ENCODE data around the gene SLC6A6. TPM values are rescaled to one million over a fixed set of nuclear protein-coding genes. Genes with fewer than 3 reads are reported as not detected.

The SLC6A6 gene
- polyA plus RNA-seq, 1 of the 3 experiments (the other 2 are of a cell fraction) = 19.1 TPM

DNA sequence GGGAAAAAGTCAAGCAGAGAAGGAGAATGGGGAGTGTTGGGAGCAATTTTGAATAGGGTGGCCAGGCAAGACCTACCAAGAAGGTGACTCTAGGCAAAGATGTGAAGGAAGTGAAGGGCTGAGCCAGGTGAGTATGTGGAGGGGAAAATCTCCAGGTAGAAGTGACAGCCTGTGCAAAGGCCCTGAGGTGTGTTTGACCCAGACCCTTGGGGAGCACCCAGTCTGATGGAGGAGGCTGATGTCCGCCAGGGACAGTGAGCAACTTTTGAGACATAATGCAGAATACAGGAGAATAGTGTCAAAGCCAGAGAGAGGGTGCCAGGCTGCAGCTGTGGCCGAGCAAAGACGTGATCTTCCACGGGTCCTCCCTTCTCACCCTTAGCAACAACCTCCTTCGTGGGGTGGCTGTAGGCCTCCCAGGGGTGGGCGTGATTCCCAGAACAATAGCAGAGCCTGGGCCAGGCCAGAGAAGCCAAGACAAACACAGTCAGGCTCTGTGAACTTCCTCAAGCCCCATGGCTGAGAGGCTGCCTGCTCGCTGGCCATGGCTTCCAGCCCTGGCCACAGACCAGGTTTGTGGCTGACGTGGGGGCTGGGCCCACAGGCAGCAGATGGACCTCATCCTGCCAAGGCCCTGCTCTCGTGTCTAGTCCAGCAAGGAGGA lies 58.1 kb downstream of the SLC6A6 start:
- ChIA-PET POLR2A (no interaction called here), CTCF (interaction anchor here (0.9 to 5.0 kb wide), 10 partner anchors 9 to 257 kb away, joined by 3 to 82 read pairs (median 4); no protein-coding TSS in a partner anchor)
- H3K9me2 ChIP-seq = no peaks in the 10 kb centered on the region
- no peaks in the 10 kb centered on the region for H4K20me1 ChIP-seq (ENCODE audit: insufficient read depth)
- no peaks in the 10 kb centered on the region for H3K9me3 ChIP-seq
- peaks cover 9 to 17% of the 10 kb centered on the region in 2 experiments; a peak in 3 of 4 replicates for H3K4me1 ChIP-seq (ENCODE audit: control insufficient read depth in 1 of 2, insufficient read depth in 2 of 2, low read depth in 1 of 2, low read length in 1 of 2)
- H3F3A ChIP-seq (replicated peaks; ENCODE audit: insufficient read depth) = peaks cover 6% of the 10 kb centered on the region
- no peak for TF ChIP-seq GABPA (IDR thresholded peaks at IDR 0.05; ENCODE audit: low read depth)
- TF ChIP-seq NFIC (IDR thresholded peaks at IDR 0.05; ENCODE audit: borderline replicate concordance) = peak; percentile 99
- peak; percentile 16; the same call in 1 of the 2 replicates for TF ChIP-seq MEF2A (IDR thresholded peaks at IDR 0.05; ENCODE audit: borderline replicate concordance, low read depth)
- TF ChIP-seq RCOR1 (IDR thresholded peaks at IDR 0.05; ENCODE audit: low read length) = no peak
- no peak for TF ChIP-seq FOXJ3 (CRISPR knock-in tag; IDR thresholded peaks at IDR 0.05)
- no peak for TF ChIP-seq SMC3 (IDR thresholded peaks at IDR 0.05; ENCODE audit: low read depth, low read length)
- peak; percentile 57; the same call in 1 of the 2 replicates for TF ChIP-seq RXRA (IDR thresholded peaks at IDR 0.05; ENCODE audit: borderline replicate concordance, low read depth)
- TF ChIP-seq EP300 (IDR thresholded peaks at IDR 0.05; ENCODE audit: borderline replicate concordance in 1 of 2, low read depth in 1 of 2, low read length in 1 of 2) = peak in 1 of 2 experiments; percentile 81; a peak in 1 of 4 replicates
- TF ChIP-seq, protein P1, sequence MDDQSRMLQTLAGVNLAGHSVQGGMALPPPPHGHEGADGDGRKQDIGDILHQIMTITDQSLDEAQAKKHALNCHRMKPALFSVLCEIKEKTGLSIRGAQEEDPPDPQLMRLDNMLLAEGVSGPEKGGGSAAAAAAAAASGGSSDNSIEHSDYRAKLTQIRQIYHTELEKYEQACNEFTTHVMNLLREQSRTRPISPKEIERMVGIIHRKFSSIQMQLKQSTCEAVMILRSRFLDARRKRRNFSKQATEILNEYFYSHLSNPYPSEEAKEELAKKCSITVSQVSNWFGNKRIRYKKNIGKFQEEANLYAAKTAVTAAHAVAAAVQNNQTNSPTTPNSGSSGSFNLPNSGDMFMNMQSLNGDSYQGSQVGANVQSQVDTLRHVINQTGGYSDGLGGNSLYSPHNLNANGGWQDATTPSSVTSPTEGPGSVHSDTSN (IDR thresholded peaks at IDR 0.05) = peak; percentile 31; the same call in 1 of the 2 replicates
- peak; percentile 56; the same call in 1 of the 2 replicates for TF ChIP-seq YY1 (IDR thresholded peaks at IDR 0.05; ENCODE audit: low read depth)
- TF ChIP-seq, protein P2, sequence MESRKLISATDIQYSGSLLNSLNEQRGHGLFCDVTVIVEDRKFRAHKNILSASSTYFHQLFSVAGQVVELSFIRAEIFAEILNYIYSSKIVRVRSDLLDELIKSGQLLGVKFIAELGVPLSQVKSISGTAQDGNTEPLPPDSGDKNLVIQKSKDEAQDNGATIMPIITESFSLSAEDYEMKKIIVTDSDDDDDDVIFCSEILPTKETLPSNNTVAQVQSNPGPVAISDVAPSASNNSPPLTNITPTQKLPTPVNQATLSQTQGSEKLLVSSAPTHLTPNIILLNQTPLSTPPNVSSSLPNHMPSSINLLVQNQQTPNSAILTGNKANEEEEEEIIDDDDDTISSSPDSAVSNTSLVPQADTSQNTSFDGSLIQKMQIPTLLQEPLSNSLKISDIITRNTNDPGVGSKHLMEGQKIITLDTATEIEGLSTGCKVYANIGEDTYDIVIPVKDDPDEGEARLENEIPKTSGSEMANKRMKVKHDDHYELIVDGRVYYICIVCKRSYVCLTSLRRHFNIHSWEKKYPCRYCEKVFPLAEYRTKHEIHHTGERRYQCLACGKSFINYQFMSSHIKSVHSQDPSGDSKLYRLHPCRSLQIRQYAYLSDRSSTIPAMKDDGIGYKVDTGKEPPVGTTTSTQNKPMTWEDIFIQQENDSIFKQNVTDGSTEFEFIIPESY (IDR thresholded peaks at IDR 0.05; ENCODE audit: borderline replicate concordance, low read depth) = no peak; the same call in 1 of the 2 replicates
- no peak for TF ChIP-seq RAD21 (IDR thresholded peaks at IDR 0.05; ENCODE audit: low read length)
- TF ChIP-seq, protein P3, sequence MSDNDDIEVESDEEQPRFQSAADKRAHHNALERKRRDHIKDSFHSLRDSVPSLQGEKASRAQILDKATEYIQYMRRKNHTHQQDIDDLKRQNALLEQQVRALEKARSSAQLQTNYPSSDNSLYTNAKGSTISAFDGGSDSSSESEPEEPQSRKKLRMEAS (IDR thresholded peaks at IDR 0.05; ENCODE audit: low read depth) = peak; percentile 77; the same call in 1 of the 2 replicates
- peak; percentile 88 for TF ChIP-seq TCF12 (IDR thresholded peaks at IDR 0.05)
- H2AFZ ChIP-seq (ENCODE audit: low read depth) = no peak overlapping the region
- no peak for DNase-seq
- 57% methylated on average over 6 of the region's 9 CpGs for WGBS (ENCODE audit: low lambda C conversion rate)
- H3K79me2 ChIP-seq (ENCODE audit: insufficient read depth) = no peaks in the 10 kb centered on the region
- no peak overlapping the region for H3K4me3 ChIP-seq (ENCODE audit: low read depth in 2 of 2, low read length in 1 of 2)
- H3K27me3 ChIP-seq (ENCODE audit: insufficient read depth) = no peaks in the 10 kb centered on the region
- H3K36me3 ChIP-seq (replicated peaks in 1 of 2; ENCODE audit: control insufficient read depth in 1 of 2, insufficient read depth in 2 of 2, low read length in 1 of 2) = peaks cover 22 to 24% of the 10 kb centered on the region in 2 experiments
- peak overlapping the region; percentile 48 to 76; a peak in 3 of 4 replicates for H3K27ac ChIP-seq (ENCODE audit: low read depth in 2 of 2, low read length in 1 of 2)
- peak overlapping the region; percentile 9; the same call in 1 of the 2 replicates for H3K4me2 ChIP-seq
- H3K9ac ChIP-seq = no peak overlapping the region

Data from SK-N-SH (cell line).